Skeletal muscle tissue (tissue), 4 donors: Measurements from ENCODE around the gene RCBTB1. TPM values are rescaled to one million over a fixed set of nuclear protein-coding genes. Genes with fewer than 3 reads are reported as not detected.

Experiments
- H3K27ac ChIP-seq: one replicate; pipeline ENCODE4 v1.7.0; 2013; ENCODE audit warnings: mild to moderate bottlenecking, low read depth, low read length, inconsistent platforms
- H3K27me3 ChIP-seq, 3 donors: one replicate each; pipeline ENCODE4 v1.7.0; 2013; ENCODE audit warnings: low read length in 3 of 3; ENCODE audit not compliant: control insufficient read depth in 3 of 3, insufficient read depth in 3 of 3
- H3K36me3 ChIP-seq, 3 donors: one replicate each; pipeline ENCODE4 v1.7.0; 2013; ENCODE audit warnings: low read length in 3 of 3; ENCODE audit not compliant: control insufficient read depth in 3 of 3, insufficient read depth in 3 of 3
- H3K4me1 ChIP-seq, 3 donors: one replicate each; pipeline ENCODE4 v1.7.0; 2013; ENCODE audit warnings: low read length in 3 of 3, mild to moderate bottlenecking in 3 of 3; ENCODE audit not compliant: control insufficient read depth in 3 of 3, insufficient read depth in 3 of 3
- H3K4me3 ChIP-seq, 3 donors: one replicate each; pipeline ENCODE4 v1.7.0; 2013; ENCODE audit warnings: low read length in 3 of 3
- H3K9ac ChIP-seq, 3 donors: one replicate each; pipeline ENCODE4 v1.7.0; 2013; ENCODE audit warnings: low read length in 3 of 3, mild to moderate bottlenecking in 3 of 3, moderate library complexity in 2 of 3, low read depth in 1 of 3
- H3K9me3 ChIP-seq, 3 donors: one replicate each; pipeline ENCODE4 v1.7.0; 2013; ENCODE audit warnings: low read length in 3 of 3; ENCODE audit not compliant: control insufficient read depth in 3 of 3
- total RNA-seq: library from RNA; depleted of rRNA; stranded (reverse); fragments of >200 nt; gene quantifications from one replicate; pipeline ENCODE4 v1.2.3, GENCODE V29; 2014
- donor health status: Osteomylitis.

The RCBTB1 gene
- 9.4 TPM for total RNA-seq

- peaks cover 9 to 22% (median 16%) of the 10 kb centered on the region in 3 donors for H3K4me1 ChIP-seq
Observed at GRCh38 chr13:49585220-49586157, at the start of gene RCBTB1. Gene RCBTB1 (minus strand): TSS chr13:49585558. CDS start chr13:49567279, 18,279 bp downstream.

GRCh38 chr13:49633710-49634109 lies 48.4 kb upstream of the RCBTB1 start:
- no peak overlapping the region for H3K27ac ChIP-seq
- no peaks in the 10 kb centered on the region for H3K36me3 ChIP-seq
- peaks cover 0 to 8% (median 0%) of the 10 kb centered on the region in 3 donors for H3K4me1 ChIP-seq
- H3K4me3 ChIP-seq: no peak overlapping the region
- H3K27me3 ChIP-seq: no peaks in the 10 kb centered on the region
- H3K9ac ChIP-seq: no peak overlapping the region
- no peaks in the 10 kb centered on the region for H3K9me3 ChIP-seq

More at GRCh38 chr13:49585220-49586157, at the start of gene RCBTB1:
- Histone ChIP-seq H3K9me3 (no peaks in the 10 kb centered on the region), H3K9ac (peak within 1 kb of the TSS; percentile 81 to 89 (median 81)), H3K27me3 (no peaks in the 10 kb centered on the region), H3K27ac (peak within 1 kb of the TSS; percentile 58), H3K4me3 (peak within 1 kb of the TSS; percentile 86 to 94 (median 93)), H3K36me3 (peaks cover 0 to 5% (median 0%) of the 10 kb centered on the region in 3 donors)

- Histone ChIP-seq H3K9me3 (no peaks in the 10 kb centered on the region), H3K27me3 (no peaks in the 10 kb centered on the region), H3K9ac (no peak overlapping the region), H3K27ac (no peak overlapping the region), H3K4me3 (no peak overlapping the region), H3K36me3 (no peaks in the 10 kb centered on the region), H3K4me1 (peaks cover 0 to 8% (median 0%) of the 10 kb centered on the region in 3 donors)
Observed at GRCh38 chr13:49632156-49632555, 46.8 kb upstream of the RCBTB1 start.

- Histone ChIP-seq H3K9ac (no peak overlapping the region), H3K4me1 (peaks cover 0 to 8% (median 0%) of the 10 kb centered on the region in 3 donors), H3K36me3 (no peaks in the 10 kb centered on the region), H3K27ac (no peak overlapping the region), H3K27me3 (no peaks in the 10 kb centered on the region), H3K9me3 (no peaks in the 10 kb centered on the region), H3K4me3 (no peak overlapping the region)
Observed at GRCh38 chr13:49630580-49630979, 45.2 kb upstream of the RCBTB1 start.

- Histone ChIP-seq H3K36me3 (no peaks in the 10 kb centered on the region), H3K9ac (no peak overlapping the region), H3K9me3 (no peaks in the 10 kb centered on the region), H3K27ac (no peak overlapping the region), H3K4me1 (peaks cover 0 to 8% (median 0%) of the 10 kb centered on the region in 3 donors), H3K4me3 (no peak overlapping the region), H3K27me3 (no peaks in the 10 kb centered on the region)
Observed at GRCh38 chr13:49629947-49630346, 44.6 kb upstream of the RCBTB1 start.

GRCh38 chr13:49629196-49629938 lies 44.0 kb upstream of the RCBTB1 start:
- Histone ChIP-seq H3K4me3 (peak overlapping the region in 1 of 3 donors; percentile 9), H3K27ac (no peak overlapping the region), H3K9me3 (no peaks in the 10 kb centered on the region), H3K27me3 (no peaks in the 10 kb centered on the region), H3K9ac (no peak overlapping the region), H3K4me1 (peaks cover 0 to 8% (median 0%) of the 10 kb centered on the region in 3 donors), H3K36me3 (no peaks in the 10 kb centered on the region)

- Histone ChIP-seq H3K27me3 (no peaks in the 10 kb centered on the region), H3K9ac (no peak within 1 kb of the TSS), H3K36me3 (no peaks in the 10 kb centered on the region), H3K9me3 (no peaks in the 10 kb centered on the region), H3K4me3 (peak within 1 kb of the TSS in 2 of 3 donors; percentile 9 to 24), H3K4me1 (peaks cover 0 to 8% (median 0%) of the 10 kb centered on the region in 3 donors), H3K27ac (no peak within 1 kb of the TSS)
Observed at GRCh38 chr13:49627831-49628652, 42.7 kb upstream of the RCBTB1 start, which contains the start of gene ARL11. Gene ARL11 (plus strand): TSS chr13:49628507. CDS start chr13:49630448, 1,941 bp downstream.

GRCh38 chr13:49625392-49626079 lies 40.2 kb upstream of the RCBTB1 start:
- Histone ChIP-seq H3K4me1 (peaks cover 0 to 8% (median 3%) of the 10 kb centered on the region in 3 donors), H3K9ac (no peak overlapping the region), H3K27ac (no peak overlapping the region), H3K9me3 (no peaks in the 10 kb centered on the region), H3K36me3 (no peaks in the 10 kb centered on the region), H3K4me3 (no peak overlapping the region), H3K27me3 (no peaks in the 10 kb centered on the region)

GRCh38 chr13:49624229-49624628 lies 38.9 kb upstream of the RCBTB1 start:
- Histone ChIP-seq H3K36me3 (no peaks in the 10 kb centered on the region), H3K27ac (no peak overlapping the region), H3K4me1 (peaks cover 0 to 3% (median 1%) of the 10 kb centered on the region in 3 donors), H3K27me3 (no peaks in the 10 kb centered on the region), H3K9ac (no peak overlapping the region), H3K9me3 (no peaks in the 10 kb centered on the region), H3K4me3 (no peak overlapping the region)
